NOMO-1 treated with dmso at 0.1 percent for 144 hours (cell line): ENCODE data around the gene PTX4.

Experiments used
- DNase-seq: peaks from one replicate; lab custom pipeline; 2025; ENCODE audit not compliant: unreplicated experiment; lab: John Stamatoyannopoulos, UW

PTX4 gene

DNA sequence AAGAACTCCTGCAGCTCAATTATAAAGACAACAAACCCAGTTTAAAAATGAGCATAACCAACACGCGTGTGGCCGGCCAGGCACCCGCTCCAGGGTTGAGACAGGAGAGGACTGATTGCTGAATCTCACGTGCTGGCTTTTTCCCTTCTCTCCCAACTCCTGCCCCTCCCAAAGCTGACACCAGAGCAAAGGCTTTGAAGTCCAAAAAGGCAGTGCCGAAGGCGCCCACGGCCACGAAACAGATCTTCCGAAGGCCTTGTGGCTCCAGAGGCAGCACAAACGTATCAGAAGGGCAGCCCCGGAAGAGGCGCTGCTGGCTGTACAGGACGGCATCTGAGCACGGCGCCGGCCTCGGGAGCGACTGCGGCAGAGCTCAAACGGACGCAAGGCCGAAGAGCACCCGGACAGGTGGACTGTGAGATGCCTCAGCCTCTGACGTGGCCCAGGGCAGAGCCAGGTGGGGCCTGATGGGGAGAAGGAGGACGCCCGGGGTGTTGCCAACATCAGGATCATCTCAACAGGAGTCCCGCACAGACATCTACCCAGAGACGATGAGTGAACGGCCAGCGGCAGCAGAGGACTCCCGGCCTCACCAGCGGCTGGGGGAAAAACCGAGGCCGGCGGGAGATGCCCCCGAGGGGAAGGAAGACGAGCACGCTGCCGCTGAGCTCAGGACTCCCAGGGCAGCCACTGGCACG, 24.4 kb downstream of the PTX4 start:
- no peak for DNase-seq

DNA sequence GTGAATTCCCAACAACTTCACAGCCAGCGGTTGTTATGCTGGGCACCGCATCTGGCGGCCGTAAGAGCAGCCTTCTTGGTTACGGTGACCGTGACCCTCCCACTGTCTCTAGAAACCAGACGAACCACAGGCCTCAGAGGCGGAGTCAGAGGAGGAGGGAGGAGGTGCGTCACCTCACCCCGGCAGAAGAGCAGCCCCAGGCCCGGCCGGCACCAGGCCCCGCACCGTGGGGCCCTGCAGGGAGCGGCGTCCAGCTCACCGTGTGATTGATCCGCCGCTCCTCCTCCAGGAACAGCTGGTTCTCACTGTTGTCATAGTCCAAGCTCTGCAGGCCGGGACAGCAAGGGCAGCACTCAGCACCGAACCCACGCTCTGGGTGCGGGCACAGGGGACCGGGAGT, 27.6 kb downstream of the PTX4 start:
- no peak for DNase-seq

DNA sequence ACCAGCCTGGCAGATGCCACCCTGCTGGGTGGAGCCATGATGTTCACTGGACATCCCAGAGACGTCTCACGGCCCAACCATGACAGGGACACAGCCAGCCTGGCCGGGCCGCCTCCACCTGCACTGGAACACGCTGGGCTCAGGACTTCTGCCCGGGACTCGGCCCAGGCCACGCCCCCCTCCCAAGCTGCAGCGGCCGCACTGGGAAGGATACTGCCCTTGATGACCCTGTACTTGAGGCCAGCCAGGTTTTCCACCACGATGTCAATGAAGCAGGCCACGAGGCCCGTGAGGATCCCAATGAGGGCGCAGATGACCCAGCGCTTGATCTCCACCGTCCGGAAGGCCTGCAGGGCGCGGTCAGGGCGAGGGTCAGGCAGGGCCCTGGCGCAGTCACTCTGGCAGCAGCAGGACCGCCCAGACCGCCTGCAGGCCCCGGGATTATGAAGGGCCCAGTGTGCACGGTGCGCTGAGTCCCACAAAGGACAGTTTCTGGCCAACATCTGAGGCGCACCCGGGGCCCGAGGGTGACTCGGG, 28.1 kb downstream of the PTX4 start:
- no peak for DNase-seq

DNA sequence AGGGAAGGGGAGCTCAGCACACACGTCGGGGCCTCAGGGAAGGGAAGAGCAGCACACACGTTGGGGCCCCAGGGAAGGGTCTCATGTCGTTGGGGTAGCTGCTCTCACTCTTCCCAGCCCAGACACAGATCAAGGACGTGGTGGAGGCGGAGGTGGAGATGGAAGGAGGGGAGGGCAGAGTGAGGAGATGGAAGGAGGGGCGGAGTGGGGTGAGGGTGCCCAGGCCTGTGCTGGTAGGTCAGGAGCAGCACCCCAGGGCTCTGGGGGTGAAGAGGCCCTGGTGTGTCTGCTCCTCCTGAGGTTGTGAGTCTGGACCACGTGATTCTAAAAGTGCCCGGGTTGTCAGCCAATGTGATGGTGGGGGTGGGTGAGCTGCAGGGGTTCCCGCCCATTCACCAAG, 28.8 kb downstream of the PTX4 start:
- no peak for DNase-seq

DNA sequence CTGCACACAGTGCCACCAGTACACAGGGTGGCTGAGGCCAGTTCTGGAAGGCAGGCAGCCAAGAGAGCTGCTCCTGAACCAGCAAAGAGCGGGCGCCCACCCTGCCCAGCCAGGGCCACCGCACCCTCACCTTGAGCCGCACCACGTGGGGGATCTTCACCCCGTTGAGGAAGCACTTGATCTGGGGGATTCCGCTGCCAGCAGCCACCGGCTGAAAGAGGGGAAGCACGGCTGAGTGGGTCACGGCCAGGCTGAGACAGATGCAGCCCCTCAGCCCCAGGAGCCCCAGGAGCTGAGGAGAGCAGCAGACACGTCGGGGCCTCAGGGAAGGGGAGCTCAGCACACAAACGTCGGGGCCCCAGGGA, 29.8 kb downstream of the PTX4 start:
- no peak for DNase-seq

DNA sequence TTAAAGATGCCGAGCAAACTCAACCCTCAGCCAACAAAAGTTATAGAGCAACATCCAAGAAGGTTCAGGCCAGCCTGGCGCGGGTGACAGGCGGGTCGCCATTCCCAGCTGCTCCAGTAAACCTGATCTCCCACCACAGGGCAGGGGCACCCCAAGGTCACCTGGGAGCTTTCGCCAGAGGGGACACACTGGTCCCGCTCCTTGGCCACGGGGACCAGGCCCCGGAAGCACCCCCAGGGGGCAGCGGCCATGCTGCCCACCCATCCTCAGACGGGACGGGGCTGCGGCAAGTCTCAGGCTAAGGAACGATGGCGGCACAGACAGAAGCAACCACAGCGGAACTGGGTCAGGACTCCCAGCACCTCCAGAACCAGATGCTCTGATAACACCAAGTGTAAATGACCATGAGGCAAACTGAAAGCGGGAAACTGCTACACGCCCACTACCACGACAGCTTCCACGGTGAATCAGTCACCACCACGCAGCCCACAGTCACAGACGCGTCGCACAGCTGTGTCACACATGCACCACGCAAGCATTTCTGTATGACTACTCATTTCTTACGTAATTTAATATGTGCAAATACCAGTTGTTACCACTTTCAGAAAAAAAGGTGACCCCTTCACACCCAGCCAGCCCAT, 30.3 kb downstream of the PTX4 start:
- DNase-seq: no peak

DNA sequence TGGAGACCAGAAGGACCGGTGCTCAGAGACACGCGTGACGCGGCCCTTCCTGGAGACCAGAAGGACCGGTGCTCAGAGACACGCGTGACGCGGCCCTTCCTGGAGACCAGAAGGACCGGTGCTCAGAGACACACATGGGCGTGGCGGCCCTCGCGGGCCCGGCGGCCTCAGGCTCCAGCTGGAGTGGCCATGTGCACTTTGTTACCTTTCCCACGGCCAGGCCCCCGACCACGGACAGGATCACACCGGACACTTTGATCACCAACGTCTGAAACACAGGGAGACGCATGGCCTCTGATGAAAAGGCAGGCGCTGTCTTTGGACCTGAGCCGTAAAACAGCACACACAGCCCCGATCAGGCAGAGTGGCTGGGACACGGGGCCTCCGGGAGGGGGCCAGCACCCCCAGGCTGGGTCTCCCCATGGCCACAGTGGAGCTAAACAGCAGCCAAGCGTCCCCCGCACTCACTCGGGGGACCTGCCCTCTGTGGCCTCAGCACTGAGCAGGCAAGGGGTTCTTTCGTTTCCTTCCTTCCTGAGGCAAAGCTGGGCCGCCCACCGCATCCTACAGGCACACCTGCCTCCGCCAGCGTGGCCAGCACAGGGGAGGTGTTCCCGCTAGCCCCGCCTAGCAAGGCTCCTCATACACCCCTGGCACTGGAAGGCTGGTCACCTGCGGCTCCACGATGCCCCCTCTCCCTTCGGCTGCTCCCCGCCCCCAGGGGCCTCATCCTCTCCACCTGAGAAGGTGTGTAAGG, 31.1 kb downstream of the PTX4 start:
- no peak for DNase-seq

DNA sequence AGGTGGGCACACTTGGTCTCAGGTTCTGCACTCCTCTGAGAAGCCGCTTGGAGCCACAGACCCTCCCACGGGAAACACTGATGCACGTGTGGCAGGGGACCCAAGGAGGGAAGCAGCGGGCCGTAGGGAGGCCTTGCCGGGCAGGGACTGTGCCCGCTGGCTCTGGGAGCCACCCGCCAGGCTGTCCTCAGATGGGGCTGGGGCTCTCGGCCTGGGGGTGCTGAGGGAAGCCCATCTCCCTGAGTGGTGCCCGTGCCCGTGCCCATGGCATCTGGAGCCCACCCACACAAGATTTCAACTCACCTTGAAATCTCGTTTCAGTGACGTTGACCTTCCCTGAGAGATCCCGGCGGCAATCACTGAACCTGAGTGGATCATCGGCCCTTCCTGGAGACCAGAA, 31.8 kb downstream of the PTX4 start:
- no peak for DNase-seq

DNA sequence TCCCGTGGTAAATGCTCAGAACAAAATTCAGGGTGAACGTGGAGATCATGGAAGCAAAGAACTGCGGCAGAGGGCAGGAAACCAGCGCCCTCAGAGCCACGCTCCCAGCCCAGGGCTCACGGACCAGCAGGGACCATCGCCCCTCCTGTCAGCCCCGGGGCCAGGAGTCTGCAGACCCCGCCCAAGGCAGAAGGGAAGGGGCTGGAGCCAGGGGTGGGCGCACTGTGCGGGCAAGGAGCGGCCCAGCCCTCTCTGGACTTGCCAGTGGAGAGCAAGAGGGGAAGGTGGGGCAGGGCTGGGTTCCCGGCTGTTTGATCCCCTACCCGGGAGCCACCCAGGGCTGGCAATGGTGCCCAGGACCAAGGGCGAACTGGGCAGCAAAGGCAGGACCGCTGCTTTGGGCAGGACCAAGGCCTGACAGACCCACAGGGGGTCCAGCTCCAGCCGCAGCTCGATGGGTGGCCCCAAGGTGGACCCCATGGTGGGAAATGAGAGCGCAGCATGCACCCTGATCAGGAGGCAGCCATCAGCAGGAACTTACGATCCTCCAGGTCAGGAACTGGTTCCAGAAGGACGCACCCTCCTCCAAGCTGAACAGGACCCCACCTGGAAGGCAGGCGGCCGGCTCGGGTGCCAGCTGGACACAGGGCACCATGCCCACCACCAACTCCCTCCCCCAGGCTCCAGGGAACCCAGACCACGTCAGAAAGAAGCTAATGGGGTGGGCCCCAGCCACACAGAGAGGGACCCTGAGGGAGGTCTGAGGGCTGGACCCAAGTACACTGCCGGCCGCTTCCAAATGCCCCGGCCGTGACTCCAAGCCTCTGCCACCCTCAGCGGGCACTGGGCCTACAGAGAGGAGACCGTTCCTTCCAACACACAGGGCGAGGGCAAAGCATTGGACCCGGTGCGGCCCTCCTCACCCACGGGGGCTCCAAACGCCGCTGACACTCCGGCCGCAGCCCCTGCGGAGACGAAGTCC, 33.3 kb downstream of the PTX4 start:
- DNase-seq: no peak

DNA sequence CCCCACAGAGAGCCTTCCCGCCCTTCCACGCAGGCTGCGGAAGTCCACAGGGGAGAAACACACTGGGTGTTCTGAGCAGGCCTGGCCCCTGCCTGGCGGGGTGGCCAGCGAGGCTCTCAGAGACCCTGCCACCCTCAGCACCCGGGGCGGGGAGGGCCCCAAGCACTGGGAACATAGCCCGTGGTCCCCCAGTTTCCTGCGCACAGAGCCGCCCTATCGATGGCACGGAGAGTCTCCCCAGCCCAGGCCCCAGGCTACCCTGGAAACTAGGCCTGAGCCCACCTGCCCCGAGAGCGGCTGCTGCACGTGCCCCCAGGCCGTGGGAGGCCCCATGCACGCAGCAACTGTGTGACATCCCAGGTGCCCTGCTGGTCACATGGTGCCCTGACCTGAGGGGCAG, 34.2 kb downstream of the PTX4 start:
- DNase-seq: no peak

DNA sequence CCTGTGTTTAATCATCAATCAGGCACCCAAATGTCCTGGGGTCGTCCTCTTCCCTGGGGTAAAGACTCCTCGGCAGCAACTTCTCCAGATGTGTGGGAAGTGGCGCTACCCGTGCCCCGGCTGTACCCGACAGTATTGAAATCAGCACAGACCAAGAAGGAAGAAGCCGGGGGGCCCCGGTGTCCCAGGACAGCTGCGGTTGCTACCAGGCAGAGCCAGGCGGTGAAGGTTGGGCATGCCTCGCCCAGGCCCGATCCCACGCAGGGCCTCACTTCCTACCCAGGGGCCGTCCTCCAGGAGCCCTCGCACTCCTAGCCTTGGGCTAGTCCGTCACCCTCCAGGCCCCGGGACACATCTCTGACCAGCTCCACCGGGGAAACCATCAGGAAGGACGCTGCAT, 35.4 kb downstream of the PTX4 start:
- no peak for DNase-seq

DNA sequence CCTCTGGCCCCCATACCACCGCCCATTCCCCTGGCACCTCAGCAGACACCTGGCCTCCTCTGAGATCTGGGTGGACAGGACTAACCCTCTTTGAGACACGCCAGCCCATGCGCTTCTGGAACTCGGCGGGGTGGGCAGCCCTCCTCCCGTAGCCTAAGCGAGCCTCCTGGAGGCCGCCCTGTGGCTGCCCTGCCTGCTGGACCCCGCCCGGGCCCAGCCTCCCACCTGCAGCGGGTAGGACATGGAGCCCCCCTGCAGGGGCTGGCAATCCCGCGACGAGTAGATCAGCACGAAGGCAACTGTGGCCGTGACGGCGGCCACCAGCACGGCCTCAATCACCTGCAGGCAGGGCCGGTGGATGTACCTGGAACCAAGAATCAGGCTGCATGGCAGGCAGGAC, 36.2 kb downstream of the PTX4 start:
- no peak for DNase-seq

DNA sequence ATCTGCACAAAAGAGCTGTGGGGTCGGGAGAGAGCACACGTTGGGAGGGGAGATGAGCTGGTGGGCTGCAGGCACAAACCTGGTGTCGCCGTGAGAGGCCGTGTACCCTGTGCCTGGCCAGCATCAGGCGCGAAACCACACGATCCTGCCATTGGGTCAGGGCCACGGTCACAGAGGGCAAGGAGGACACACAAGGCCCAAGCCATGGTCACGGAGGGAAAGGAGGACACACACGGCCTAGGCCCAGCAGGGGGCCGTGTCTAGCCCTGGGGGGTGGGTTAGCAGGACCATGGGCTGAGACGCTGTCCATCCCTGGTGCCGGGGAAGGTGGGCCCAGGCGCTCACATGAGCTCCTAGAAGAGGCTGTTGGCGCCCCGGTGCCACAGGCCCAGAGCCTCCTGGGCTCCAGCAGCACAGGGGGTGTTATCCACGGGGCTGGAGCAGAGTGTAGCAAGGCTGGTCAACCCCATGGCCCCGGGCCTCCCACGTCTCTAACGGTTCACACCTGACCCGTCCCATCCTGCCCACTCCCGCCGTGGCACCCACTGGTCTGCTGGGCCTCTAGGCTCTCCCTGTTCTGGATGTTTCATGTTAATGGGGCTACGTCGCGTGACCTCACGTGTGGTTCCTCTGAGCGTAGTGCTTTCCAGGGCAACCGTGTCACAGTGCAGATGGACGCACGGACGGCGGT, 36.9 kb downstream of the PTX4 start:
- no peak for DNase-seq

DNA sequence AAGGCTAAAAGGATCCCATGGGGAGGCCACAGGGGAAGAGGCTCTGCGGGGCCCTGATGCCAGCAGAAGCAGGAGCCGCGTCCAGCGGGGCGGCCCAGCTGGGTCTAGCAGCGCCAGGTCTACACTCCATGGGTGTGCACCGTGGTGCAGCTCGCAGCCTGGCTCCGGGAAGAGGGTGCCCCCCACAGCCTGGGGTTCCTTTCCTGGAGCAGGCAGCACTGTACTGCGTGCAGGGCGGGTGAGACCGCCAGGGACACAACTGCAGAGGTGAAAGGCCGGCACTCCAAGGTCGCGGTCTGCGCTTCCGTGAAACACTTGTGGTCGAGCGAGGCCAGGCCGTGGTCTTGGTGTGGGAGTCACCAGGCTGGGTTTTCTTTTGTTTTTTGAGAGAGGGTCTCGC, 37.9 kb downstream of the PTX4 start:
- DNase-seq: no peak

DNA sequence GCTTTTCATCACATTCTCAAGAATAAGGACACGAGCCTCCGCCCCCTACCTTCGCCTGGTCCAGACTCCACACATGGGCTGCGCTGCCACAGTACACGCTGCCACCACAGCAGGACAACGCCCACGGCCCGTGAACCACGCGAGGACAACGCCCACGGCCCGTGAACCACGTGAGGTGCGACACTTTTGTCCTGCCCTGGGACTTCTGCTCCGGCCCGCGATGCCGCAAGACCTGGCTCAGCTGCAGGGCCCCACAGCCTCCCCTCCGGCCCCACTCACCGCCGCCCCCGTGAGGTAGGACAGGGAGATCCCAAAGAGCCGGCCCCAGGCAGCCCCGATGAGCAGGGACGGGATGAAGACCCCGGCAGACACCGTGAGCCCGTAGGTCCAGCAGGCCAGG, 38.5 kb downstream of the PTX4 start:
- no peak for DNase-seq

DNA sequence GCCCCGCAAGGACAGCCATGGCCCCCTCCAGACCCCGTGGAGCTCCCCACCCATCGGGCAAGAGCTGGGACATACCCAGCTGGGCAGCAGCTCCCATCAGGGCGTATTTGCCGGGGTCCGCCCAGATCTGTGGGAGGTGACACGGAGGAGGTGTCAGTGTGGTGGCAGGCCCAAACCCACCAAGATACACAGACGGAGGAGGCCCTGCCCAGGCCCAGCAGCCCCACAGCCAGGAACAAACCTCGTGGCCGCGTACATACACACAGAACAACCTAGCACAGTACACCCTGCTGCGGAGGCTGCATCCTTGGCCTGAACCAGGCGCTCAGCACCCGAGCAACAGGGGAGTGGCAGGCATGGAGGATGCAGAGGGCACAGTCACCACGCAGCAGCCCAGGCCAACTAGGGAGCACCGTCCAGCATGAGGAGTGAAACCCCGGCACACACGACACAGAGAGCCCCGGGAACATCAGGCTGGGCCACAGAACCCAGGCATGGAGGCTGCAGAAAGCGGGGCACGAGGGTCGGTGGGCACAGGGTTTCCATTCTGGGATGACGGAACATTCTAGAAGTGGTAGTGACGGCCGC, 39.4 kb downstream of the PTX4 start:
- DNase-seq: no peak

DNA sequence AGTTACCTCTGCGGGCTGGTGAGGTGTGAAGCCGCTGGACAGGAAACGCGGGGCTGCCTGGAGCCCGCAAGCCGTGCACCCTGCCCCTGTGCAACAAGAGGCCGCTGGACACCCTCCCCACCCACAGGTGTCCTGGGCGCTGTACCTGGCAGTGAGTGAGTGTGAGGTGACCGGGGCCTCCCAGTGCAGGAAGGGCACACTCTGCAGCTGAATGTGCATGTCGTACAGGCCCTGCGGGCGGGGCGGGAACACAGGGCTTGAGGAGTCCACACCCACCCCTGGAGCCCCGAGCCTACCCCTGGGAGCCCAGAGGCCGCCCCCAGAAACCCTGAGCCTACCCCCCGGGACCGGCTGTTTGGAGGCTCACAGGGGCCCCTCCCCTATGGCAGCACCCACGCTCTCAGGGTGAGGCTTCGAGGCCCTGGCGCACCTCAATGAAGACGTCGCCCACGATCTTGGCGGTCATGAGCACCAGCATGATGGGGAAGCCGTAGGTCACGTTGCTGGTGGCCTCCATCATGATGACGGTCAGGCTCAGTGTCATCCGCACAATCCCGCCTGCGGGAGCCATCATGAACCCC, 40.1 kb downstream of the PTX4 start:
- no peak for DNase-seq

DNA sequence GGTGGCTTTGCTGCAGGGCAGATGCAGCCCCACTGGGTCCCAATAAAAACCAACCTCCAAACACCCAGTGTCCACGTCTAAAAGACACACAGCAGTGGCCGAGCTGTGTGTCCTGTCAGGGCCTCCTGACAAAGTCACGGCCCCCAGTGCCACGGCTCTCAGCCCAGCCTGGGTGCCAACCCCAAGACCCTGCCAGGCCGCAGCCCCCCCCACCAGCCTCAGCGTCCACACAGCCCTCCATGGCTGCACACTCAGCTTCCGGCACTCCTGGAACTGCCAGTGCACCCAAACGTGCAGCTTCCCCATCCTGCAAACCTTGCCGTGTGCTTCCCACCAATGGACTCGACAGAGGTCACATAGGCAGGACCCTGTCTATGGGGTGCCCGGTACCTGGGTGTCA, 40.8 kb downstream of the PTX4 start:
- DNase-seq: no peak

DNA sequence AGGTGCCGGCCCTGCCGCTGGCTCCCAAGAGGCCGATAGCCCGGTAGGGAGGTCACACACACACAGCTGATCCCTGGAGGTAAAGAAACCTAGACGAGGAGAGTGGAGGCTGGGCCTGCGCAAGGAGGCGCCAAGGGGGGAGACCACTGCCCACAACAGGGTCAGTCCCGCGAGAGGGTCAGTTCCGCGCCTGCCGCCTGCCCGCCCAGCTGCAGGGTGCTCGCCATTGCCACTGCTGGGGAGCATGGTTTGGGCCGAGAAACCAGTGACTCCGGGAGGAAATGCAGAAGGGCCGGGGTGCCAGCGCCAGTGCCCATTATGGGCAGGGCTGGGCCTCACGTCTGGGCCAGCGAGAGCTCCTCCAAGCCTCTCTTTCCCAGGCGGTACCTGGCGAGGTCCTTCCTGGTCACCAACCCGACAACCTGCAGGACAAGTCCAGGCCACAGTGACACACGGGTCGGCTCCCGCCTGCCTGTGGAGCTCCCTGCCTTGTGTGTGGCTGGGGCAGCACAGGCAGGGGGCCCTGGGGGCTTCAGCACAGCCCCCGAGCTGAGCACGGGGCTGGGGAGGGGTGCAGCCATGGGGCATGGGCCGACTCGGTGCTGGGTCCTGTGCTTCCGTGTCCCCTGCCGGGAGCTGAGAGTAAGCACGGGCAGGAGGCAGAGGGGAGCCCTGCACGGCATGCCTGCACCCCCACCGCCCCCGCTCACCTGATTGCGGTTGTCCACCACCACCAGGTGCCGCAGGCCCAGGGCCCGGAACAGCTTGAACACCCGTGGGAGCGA, 42.3 kb downstream of the PTX4 start:
- no peak for DNase-seq
